T47D (cell line): Measurements from ENCODE around the gene ZNF765.
"Not testable (repeated sequence)": the region's sequence is repeated elsewhere in the genome, so short reads cannot be mapped to it uniquely, and the experiment has no call there.

Experiments
- DNase-seq, 2 experiments: peaks; one replicate each; pipeline versions ENCODE4 v3.0.0 to v3.0.0-alpha.2; 2011 to 2012; ENCODE audit warnings: low read depth in 1 of 2, low spot score in 1 of 2
- JUND ChIP-seq: IDR thresholded peaks from 2 replicates; pipeline ENCODE4 v1.6.1; 2012; ENCODE audit warnings: low read depth
- in situ Hi-C: cut with HindIII; loops from 2 replicates; pipeline ENCODE4 v1.10.0; 2016; ENCODE audit warnings: low sequenced_read_pairs, low pct_unique_long_range_greater_than_20kb

ZNF765 gene

GRCh38 chr19:53389978-53390377 is 5.0 kb upstream of the ZNF765 start:
- TF ChIP-seq JUND = no peak
- no peak for DNase-seq
- in situ Hi-C loops = no loop called here

GRCh38 chr19:53394522-53394973 is 401 bp upstream of the ZNF765 start:
- TF ChIP-seq JUND = no peak
- in situ Hi-C loops = no loop called here
- DNase-seq = peak in 1 of 2 experiments; percentile 5

DNA sequence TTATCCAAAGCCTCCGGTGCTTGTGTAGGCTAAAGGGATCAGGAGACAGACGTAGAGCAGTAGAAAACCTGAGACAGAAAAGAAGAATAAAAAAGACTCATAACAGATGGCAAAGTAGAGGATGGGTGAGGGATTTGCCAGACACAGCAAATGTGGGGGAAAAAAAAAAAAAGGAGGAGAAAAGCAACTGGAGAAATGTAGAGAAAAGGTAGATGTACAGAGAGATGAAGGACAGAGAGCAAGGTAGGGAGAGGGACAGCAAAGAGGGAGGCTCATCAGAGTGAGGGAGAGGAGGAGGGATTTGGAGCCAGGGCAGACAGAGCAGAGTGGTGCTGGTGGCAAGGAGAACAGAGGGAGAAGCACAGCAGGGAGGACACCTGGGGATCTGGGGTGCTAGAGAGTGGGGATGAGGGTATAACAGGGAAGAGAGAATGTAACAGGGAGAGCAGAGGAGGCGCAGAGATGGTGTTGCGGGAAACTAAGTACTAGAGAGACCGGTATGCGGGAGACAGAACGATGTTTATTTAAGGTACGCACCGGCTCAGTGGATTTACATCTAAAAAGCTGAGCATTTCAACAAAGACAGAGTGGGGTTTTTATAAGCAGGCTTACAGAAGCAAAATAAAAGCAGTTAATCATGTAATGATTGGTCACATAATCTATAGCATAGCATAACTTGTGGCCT is 1.0 kb downstream of the ZNF765 start:
- DNase-seq, in situ Hi-C loops: not testable (repeated sequence)

DNA sequence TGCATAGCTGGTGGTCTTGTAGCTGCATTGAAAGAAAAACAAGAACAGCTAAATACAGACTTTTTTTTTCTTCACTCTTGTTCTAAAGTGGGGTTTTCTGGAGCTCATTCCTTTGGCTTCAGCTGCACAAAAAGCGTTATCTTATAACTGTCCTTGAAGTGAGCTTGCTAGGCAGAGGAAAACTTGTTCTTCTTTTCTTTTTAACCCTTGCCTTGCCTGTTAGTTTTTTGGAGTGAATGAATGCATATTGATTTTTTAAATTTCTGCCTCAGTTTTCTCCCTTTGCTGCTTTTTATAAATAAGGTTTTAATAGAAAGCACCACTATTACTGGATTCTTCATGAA is 1.5 kb downstream of the ZNF765 start:
- no peak for DNase-seq
- in situ Hi-C loops = no loop called here
- no peak for TF ChIP-seq JUND

- in situ Hi-C loops, DNase-seq: not testable (repeated sequence)
Measured at GRCh38 chr19:53397918-53398317, 3.0 kb downstream of the ZNF765 start.

GRCh38 chr19:53409505-53410204 is 14.7 kb downstream of the ZNF765 start:
- in situ Hi-C loops = no loop called here
- no peak for TF ChIP-seq JUND

GRCh38 chr19:53420520-53421315 is 25.8 kb downstream of the ZNF765 start:
- DNase-seq, in situ Hi-C loops: not testable (repeated sequence)

More at GRCh38 chr19:53409505-53410204, 14.7 kb downstream of the ZNF765 start:
- no peak for DNase-seq

DNA sequence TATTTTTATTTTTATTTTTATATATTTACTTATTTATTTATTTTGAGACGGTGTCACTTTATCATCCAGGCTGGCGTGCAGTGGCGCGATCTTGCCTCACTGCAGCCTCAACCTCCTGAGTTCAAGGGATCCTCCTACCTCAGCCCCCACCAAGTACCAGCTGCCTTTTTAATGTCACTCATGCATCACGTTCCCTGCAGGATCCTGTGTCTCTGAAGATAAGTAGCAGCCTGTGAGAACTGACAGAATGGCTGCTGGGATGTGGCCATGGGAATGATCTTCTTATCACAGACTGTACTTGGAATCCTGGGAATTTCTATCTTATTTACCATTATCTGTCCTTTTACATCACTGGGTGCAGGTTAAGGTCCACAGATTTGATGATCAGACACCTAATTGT is 27.6 kb downstream of the ZNF765 start:
- TF ChIP-seq JUND = no peak
- DNase-seq = no peak
- in situ Hi-C loops = no loop called here

DNA sequence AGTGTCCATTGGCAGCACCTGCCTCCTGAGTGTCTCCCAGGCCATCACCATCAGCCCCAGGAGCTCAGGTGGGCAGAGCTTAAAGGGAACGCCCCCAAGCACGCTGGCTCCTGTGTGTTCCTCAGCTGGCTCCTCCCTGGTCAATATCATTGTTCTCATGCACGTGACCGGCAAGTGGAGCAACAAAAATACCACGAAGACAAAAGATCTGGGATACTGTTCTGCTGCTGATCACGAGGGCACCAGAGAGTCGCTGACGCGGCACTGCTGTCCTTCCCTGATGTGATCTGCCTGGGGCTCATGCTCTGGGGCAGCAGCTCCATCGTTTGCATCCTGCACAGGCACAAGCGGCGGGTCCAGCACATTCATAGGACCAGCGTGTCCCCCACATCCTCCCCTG is 28.1 kb downstream of the ZNF765 start:
- DNase-seq, in situ Hi-C loops: not testable (repeated sequence)

DNA sequence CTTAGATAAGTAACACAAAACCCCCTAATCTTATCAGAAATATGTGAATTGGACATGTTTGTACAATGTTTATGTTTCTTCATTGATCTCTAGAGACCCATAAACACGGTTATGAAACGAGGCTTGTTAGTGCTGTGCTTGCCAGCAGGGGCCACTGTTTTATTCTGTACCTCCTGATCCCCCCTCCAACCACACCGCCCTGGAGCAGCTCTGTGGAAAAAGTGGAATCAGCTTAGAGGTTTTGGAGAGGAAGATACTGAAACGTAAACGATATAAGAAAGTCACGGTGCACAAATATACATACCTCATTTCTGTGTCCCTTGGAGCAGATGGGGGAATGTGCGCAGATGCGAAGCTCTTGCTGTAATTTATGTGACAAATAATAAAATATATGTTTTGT is 28.7 kb downstream of the ZNF765 start:
- DNase-seq = peak in 1 of 2 experiments; percentile 26
- in situ Hi-C loops = not testable (repeated sequence)

DNA sequence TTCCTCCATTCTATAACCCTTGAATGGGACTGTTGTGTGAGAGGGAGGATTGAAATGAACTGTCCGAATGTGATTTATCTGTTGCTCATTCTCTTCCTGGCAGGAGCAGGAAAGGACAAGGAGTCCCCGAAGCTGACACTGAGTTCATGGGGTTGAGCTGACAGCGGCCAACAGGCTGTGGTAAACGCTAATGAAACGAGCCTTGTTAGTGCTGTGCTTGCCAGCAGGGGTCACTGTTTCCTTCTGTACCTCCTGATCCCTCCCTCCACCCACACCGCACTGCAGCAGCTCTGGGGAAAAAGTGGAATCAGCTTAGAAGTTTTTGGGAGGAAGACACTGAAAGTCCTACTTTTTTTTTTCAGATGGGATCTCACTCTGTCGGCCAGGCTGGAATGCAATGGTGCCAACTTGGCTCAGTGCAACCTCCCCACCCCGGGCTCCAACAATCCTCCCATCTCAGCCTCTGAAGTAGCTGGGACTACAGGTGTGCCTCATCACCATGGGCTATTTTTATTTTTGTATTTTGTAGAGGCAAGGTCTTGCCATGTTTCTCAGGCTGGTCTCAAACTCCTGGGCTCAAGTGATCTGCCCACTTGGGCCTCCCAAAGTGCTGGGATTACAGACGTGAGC is 30.1 kb downstream of the ZNF765 start:
- in situ Hi-C loops = no loop called here
- peak; percentile 18 to 73 for DNase-seq
- no peak for TF ChIP-seq JUND

DNA sequence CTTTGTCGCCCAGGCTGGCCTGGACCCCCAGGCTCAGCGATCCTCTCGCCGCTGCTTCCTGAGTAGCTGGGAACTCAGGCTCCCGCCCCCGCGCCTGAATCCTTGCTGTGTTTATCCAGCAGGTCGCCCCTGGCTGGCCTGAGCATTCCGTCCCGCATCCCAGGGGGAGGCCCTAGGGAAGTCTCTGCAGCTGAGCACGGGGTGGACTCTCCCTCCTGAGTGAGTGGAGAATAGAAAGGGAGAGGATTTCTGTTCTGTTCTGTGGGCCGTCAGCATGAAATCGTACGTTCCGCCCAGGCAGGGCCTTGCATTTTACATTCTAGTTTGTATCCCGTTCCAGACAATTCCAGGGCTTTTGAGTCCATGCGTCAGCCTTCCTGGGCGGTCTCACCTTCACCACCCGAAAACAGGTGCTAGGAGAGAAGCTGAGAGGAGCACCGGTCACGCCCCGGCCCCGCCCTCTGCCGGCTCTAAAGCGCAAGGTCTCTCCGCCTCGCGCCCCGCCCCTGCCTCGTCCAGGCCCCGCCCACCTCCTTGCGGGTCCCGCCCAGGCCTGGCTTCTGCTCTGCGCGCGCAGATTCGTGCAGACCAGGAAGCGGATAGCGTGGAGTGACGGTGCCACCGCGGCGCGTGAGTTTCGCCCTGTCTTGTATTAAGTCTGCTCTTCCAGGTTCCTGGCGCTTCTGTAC is 36.6 kb downstream of the ZNF765 start, which contains the start of gene ZNF761:
Gene ZNF761 (plus strand): TSS at position 586 of the 689 bp plus-strand sequence. CDS start 15,285 bp downstream, outside the sequence.
- DNase-seq = peak; percentile 42 to 96
- in situ Hi-C loops = no loop called here
- no peak for TF ChIP-seq JUND
